GM18505 (cell line): ENCODE data around the gene NFE2L2.
"Not testable (repeated sequence)": the region's sequence is repeated elsewhere in the genome, so short reads cannot be mapped to it uniquely, and the experiment has no call there.

Experiments
- ATAC-seq: cut with Tn5 transposase; IDR thresholded peaks from one replicate; pipeline ENCODE4 v1.9.1; 2021; ENCODE audit not compliant: unreplicated experiment
- POLR2A ChIP-seq: IDR thresholded peaks from 4 replicates; pipeline ENCODE4 v1.6.1; 2011; ENCODE audit warnings: borderline replicate concordance; ENCODE audit not compliant: insufficient read depth, insufficient read length; ENCODE audit errors: extremely low read depth

Gene NFE2L2

DNA sequence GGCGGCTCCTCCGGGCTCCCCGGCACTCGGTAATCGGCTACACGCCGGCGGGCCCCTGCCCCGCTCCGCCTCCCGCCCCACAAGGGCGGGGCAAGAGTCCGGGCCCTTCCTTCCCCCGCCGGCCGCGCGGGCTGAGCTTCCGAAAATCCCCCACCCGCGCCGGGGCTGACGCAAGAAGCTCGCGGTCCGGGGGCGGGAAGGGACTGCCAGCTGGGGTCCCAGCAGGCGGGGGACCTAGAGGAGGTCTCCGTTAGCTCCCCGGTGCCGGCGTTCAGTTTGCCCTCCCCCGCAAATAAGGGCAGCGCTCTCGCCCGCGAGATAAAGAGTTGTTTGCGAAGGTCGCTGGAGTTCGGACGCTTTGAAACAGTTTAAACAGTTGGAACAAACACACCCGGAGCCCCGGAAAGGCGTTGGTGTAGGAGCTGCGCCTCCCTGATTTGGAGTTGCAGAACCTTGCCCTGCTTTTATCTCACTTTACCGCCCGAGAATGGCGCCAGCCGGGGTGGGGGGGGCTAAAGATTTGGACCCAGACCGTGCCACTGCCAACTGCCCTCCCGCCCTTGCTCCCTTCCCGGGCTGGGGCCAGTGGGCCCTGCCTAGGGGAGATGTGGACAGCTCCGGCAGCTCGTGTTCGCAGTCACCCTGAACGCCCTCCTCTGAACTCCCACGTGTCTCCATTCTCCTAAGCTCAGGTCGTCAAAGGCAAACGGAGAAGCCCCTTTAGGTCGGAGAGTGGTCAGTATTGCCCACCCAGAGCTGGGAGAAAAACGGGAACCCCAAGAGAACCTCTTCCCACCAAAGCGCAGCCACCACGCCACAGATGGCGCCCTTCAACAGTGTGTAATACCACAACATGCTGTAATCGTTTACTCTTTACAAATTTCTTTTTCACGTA, at the start of gene NFE2L2:
Gene NFE2L2, minus strand, starts transcription at position 35 of the 895 bp plus-strand sequence. CDS start 151 bp downstream, outside the sequence.
- TF ChIP-seq POLR2A, result peak; percentile 78
- ATAC-seq, result peak; percentile 64

DNA sequence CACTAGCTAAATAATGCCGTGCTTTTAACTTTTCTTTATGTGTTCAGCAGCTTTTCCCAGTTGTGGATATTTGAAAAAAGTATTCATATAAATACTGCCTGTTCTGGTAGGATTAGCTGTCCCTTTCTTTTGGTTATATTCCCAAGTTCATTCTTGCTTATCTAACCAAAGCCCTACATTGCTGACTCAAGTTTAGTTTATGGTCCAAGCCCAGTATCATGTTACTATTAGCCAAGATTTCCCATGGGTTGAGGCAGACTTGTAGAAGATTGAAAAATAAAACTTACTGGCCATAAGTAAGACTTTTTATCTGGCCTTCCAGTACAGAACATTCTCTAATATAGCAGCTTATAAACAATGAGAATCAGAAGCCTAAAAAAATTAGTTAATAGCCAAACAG, 49.7 kb upstream of the NFE2L2 start:
- no peak for TF ChIP-seq POLR2A
- no peak for ATAC-seq

DNA sequence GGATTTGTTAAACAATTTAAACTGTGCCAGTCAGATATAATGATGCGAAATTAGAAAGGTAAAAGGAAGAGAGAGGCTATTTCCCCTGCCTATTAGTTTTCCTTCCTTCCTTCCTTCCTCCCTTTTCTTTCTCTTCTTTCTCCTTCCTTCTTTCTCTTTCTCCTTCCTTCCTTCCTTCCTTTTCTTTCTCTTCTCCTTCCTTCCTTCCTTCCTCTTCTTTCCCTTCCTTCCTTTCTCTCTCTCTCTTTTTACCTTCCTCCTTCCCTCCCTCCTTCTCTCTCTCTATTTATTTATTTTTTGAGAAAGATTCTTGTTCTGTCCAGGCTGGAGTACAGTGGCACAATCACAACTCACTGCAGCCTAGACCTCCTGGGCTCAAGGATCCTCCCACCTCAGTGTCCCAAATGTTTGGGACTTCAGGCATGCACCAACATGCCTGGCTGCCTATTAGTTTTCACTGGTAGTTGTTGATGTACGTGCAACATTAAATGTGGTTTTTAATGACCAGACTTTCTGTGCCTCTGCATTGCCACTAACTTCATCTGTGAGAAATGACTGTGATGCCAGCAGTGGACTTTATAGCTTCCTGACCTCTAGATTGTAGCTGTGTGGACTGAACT, 48.7 kb upstream of the NFE2L2 start:
- no peak for ATAC-seq
- TF ChIP-seq POLR2A, result no peak

DNA sequence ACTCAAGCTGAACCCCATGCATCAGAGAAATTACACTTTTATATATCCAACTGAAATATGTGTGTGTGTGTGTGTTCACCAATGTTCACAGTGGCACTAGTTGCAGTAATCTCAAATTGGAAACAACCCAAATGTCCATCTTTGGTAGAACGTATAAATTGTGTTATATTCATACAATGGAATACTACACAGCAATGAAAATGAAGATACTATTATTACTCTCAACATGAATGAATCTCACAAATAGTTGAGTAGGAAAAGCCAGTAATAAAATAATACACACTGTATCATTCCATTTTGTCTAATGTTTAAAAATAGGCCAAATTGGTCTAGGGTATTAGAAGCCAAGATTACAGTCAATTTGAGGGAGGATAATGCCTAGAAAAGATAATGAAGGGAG, 48.0 kb upstream of the NFE2L2 start:
- ATAC-seq, result no peak
- no peak for TF ChIP-seq POLR2A

DNA sequence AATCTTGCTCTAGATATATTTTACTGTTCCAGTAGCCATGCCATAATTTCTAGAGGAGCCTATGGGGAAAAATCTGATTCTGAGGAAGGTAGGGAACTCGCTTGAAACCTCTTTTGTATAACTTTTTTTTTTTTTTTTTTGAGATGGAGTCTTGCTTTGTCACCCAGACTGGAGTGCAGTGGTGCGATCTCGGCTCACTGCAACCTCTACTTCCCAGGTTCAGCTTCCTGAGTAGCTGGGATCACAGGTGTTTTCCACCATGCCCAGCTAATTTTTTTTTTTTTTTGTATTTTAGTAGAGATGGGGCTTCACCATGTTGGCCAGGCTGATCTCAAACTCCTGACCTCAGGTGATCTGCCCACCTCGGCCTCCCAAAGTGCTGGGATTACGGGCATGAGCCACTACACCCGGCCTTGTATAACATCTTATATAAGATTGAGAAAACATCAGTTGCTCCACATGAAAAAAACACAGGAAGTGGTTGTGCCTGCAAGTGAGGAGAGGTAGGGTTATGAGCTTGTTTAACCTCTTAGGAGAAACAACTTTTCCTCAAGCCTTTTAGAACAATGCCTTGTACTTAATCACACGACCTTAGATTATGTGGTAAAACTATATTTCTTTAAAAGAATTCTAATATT, 45.3 kb upstream of the NFE2L2 start:
- not testable (repeated sequence) for ATAC-seq

DNA sequence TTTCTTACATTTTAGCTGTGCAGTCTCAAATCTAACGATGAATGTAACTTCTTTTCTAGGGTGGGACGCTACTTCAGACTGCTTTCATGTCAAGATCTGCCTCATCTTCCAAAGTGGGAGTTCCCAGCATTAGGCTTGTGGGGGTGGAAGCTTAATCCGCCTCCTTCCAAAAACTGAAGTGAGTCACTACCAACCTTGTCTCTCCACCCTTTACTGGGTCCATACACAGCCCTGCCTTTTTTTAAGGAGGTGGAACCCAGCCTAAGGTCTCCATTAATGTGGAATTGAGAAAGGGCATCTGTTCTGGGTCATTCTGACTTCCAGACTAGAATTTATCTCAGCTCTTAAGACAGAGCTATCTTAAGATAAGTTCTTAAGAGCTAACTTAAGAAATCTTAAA, 42.0 kb upstream of the NFE2L2 start:
- ATAC-seq, result no peak
- no peak for TF ChIP-seq POLR2A

DNA sequence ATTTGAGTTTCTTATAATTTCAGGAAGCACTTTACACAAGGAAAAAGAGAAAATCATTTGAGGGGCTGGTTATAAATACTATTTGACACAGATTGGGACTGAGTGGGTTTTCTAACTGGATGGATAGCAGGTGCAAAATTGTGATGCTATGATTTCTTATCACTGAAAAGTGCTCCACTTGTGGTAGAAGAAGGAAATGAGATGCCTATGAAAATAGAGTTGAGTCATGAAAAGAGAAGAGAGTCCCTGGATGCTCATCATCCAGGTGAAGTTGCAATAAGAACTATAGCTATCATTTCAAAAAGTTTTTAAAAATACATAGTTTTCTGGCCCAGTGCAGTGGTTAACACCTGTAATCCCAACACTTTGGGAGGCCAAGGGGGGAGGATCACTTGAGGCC, 39.4 kb upstream of the NFE2L2 start:
- ATAC-seq, result no peak
- TF ChIP-seq POLR2A, result no peak

DNA sequence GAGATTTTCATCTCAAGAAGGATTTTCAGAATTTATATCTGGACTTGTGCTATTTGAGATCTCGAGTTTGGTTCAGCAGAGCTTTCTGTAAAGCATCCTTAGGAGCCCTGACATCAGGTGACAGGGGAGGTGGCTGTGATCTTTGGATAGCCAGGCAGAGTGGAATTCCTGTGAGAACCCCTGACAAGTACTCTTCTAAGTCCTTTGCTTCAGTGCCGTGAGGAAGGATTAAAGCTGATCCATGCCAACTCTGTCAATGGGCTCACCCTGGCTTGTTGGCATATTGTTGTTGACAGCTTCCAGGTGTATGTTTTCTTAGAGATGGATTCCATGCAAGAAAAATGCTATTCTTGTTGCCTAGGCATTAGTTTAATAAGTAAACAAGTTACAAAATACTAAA, 38.0 kb upstream of the NFE2L2 start:
- ATAC-seq, result no peak
- no peak for TF ChIP-seq POLR2A

DNA sequence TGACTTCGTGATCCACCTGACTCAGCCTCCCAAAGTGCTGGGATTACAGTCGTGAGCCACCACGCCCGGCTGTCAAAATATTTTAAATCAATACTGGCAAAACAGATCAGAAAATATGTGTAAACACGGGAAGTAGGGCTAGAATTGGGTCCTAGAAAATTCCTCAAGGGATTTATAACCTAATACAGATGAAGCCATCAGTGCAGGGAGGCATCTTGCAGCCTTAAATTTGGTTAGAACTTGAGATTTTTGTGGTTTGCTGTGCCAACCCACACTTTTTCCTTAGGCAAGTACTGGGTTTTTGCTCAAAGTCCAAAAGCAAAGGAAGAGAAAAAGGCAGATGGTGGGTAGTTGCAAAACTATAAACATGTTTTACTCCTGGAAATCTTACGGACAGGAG, 33.7 kb upstream of the NFE2L2 start:
- ATAC-seq, result no peak
- TF ChIP-seq POLR2A, result no peak

DNA sequence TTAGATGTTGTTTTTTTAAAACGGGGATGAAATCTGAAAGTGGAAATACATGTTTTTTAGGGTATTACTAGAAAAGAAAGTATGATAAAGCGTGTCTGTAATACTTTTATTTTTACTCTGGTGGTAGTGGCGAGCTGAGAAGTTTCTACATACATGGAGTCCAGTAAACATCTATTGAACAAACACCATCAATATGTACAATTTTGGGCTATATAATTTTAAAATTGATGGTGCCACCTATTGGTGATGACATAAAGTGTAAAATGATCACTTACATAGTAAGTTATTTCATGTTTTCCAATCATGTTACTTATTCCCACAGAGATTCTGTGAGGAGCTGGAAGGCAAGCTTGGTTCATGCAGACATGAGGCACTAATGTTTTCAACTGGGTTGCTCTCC, 31.5 kb upstream of the NFE2L2 start:
- TF ChIP-seq POLR2A, result no peak
- no peak for ATAC-seq

DNA sequence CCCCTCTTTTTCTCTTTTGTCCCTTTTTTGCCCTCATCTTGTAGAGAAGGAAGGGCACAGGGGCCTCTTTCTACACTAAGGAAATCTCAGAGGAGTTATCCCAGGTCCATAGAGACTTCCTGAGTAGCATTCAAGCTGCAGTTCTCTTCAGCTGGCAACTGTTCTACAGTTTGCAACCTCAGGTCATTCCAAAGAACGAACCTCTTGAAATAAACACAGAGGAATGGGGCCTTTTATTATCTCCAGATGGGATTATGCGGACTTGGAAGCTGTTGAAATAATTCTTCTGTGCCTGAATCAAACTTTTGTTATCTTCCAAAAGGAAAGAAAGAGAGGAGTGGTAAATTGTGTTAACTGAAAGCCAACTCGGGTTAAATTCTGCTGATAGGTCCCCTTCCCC, 31.0 kb upstream of the NFE2L2 start:
- TF ChIP-seq POLR2A, result no peak
- ATAC-seq, result no peak

DNA sequence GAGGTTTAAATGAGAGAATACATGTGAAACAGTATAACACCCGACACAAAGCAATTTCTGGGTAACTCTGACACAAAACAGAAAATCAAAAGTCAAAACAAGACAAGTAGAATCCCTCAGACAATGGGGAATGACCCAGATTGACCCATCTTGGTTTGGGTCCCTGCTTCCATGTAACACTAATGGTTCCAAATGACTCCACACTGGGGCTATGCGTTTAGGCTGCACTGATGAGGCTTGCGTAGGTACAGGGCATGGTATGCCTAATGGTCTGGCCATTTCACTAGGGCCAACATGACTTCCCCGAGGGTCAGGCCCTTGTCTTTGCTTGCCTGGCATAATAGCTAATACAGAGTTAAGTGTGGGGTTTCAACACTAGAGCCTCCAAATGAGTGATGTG, 27.2 kb upstream of the NFE2L2 start:
- no peak for TF ChIP-seq POLR2A
- ATAC-seq, result no peak

DNA sequence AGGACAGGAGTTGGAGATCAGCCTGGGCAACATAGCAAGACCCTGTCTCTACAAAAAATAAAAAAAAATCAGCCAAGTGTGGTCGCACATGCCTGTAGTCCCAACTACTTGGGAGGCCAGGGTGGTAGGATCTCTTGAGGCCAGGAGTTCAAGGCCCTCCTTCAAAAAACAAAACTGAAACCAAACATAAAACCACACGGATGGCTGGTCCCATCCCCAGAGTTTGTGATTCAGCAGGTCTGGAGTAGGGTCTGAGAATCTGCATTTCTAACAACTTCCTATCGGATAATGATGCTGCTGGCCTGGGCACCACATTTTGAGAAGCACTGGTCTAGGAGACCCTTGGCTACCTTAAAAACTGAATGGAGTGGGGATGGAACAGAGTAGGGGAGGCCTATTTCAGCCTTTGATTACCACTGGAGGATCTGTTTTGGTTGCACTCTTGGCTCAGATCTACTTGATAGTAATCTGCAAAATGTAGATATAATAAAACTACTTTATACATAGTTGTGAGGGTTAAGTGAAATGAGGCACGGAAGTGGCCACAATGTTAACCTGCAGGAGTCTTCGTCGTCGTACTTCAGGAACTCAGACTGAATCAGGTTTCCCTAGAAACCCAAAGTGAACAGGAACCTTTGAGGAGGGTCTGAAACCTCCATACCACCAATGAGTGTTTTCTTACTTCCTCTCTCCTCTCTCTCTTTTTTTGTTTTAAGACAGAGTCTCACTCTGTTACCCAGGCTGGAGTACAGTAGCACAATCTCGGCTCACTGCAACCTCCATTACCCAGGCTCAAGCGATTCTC, 25.5 kb upstream of the NFE2L2 start:
- no peak for ATAC-seq
- TF ChIP-seq POLR2A, result no peak
